Karpas-422 (cell line): ENCODE results near the gene SLC13A5. TPM values are rescaled to one million over a fixed set of nuclear protein-coding genes. Genes with fewer than 3 reads are reported as not detected.

Source experiments
- DNase-seq: peaks from one replicate; pipeline ENCODE4 v3.0.0-alpha.2; 2015
- H2AFZ ChIP-seq: fragments of 200-600 bp; sonication (generic); 2 replicates; pipeline ENCODE4 v1.6.1; 2014; ENCODE audit warnings: antibody characterized with exemption, low read length, mixed read lengths
- H3K27ac ChIP-seq: fragments of 200-600 bp; sonication (generic); 2 replicates; pipeline ENCODE4 v1.5.1; 2014; ENCODE audit warnings: mild to moderate bottlenecking, low read length, moderate library complexity
- H3K27me3 ChIP-seq: fragments of 200-600 bp; sonication (generic); 2 replicates; pipeline ENCODE4 v1.6.1; 2014; ENCODE audit warnings: low read length, mixed read lengths
- H3K36me3 ChIP-seq: fragments of 200-600 bp; sonication (generic); 2 replicates; pipeline ENCODE4 v1.6.1; 2014; ENCODE audit warnings: low read length, mixed read lengths; ENCODE audit not compliant: insufficient read depth
- H3K4me1 ChIP-seq: fragments of 200-600 bp; sonication (generic); 2 replicates; pipeline ENCODE4 v1.6.1; 2014; ENCODE audit warnings: mild to moderate bottlenecking, low read length, mixed read lengths
- H3K4me2 ChIP-seq: fragments of 200-600 bp; sonication (generic); 2 replicates; pipeline ENCODE4 v1.6.1; 2014; ENCODE audit warnings: low read length, low read depth, mild to moderate bottlenecking; ENCODE audit not compliant: poor library complexity, severe bottlenecking
- H3K4me3 ChIP-seq: fragments of 200-600 bp; sonication (generic); 2 replicates; pipeline ENCODE4 v1.5.1; 2014; ENCODE audit warnings: mild to moderate bottlenecking, antibody characterized with exemption, low read length, mixed read lengths
- H3K79me2 ChIP-seq: fragments of 200-600 bp; sonication (generic); 2 replicates; pipeline ENCODE4 v1.6.1; 2014; ENCODE audit warnings: mild to moderate bottlenecking, low read length, mixed read lengths
- H3K9ac ChIP-seq: fragments of 200-600 bp; sonication (generic); 2 replicates; pipeline ENCODE4 v1.6.0; 2014; ENCODE audit warnings: low read length
- H3K9me2 ChIP-seq: fragments of 200-600 bp; sonication (generic), shearing (Covaris generic); replicated peaks from 2 replicates; pipeline ENCODE4 v1.6.0; 2014; ENCODE audit warnings: mild to moderate bottlenecking, low read length, moderate library complexity; ENCODE audit not compliant: insufficient read depth
- H3K9me3 ChIP-seq: fragments of 300-700, 200-600 bp; sonication (generic); 2 replicates; pipeline ENCODE4 v1.6.1; 2014; ENCODE audit warnings: low read length, mixed read lengths
- H4K20me1 ChIP-seq: fragments of 200-600 bp; sonication (generic); 2 replicates; pipeline ENCODE4 v1.6.1; 2014; ENCODE audit warnings: mild to moderate bottlenecking, antibody characterized with exemption, low read length, low read depth; ENCODE audit not compliant: insufficient read depth
- total RNA-seq: library from RNA; depleted of rRNA; stranded (reverse); fragments of >200 nt; shearing (Covaris generic); gene quantifications from 2 replicates; pipeline ENCODE4 v1.2.3, GENCODE V29; 2014; ENCODE audit warnings: low replicate concordance

The SLC13A5 gene
- total RNA-seq, 1 experiment from 2014 or later: not detected

- Histone ChIP-seq H3K79me2 (no peaks in the 10 kb centered on the region), H3K27ac (no peak overlapping the region), H3K4me3 (no peak overlapping the region), H3K4me1 (no peaks in the 10 kb centered on the region), H4K20me1 (no peaks in the 10 kb centered on the region), H3K9ac (no peak overlapping the region), H3K9me2 (no peaks in the 10 kb centered on the region), H3K9me3 (no peaks in the 10 kb centered on the region), H3K36me3 (no peaks in the 10 kb centered on the region), H2AFZ (no peak overlapping the region), H3K27me3 (no peaks in the 10 kb centered on the region), H3K4me2 (no peak overlapping the region)
- no peak for DNase-seq
Measured at GRCh38 chr17:6714315-6714874, 1.2 kb upstream of the SLC13A5 start.

GRCh38 chr17:6713918-6714271, 726 bp upstream of the SLC13A5 start:
- no peaks in the 10 kb centered on the region for H3K9me3 ChIP-seq
- H3K9me2 ChIP-seq: no peaks in the 10 kb centered on the region
- no peak overlapping the region for H2AFZ ChIP-seq
- no peak overlapping the region for H3K4me2 ChIP-seq
- H3K79me2 ChIP-seq: no peaks in the 10 kb centered on the region
- H3K9ac ChIP-seq: no peak overlapping the region
- H3K27me3 ChIP-seq: no peaks in the 10 kb centered on the region
- H3K4me1 ChIP-seq: no peaks in the 10 kb centered on the region
- no peak overlapping the region for H3K27ac ChIP-seq
- H3K36me3 ChIP-seq: no peaks in the 10 kb centered on the region
- no peaks in the 10 kb centered on the region for H4K20me1 ChIP-seq
- H3K4me3 ChIP-seq: no peak overlapping the region
- no peak for DNase-seq

GRCh38 chr17:6712854-6713129, 377 bp downstream of the SLC13A5 start:
- H3K4me2 ChIP-seq: no peak overlapping the region
- H3K4me1 ChIP-seq: no peaks in the 10 kb centered on the region
- H2AFZ ChIP-seq: no peak overlapping the region
- H3K9me3 ChIP-seq: no peaks in the 10 kb centered on the region
- H3K4me3 ChIP-seq: no peak overlapping the region
- no peaks in the 10 kb centered on the region for H4K20me1 ChIP-seq
- no peaks in the 10 kb centered on the region for H3K36me3 ChIP-seq
- no peak overlapping the region for H3K27ac ChIP-seq
- H3K9me2 ChIP-seq: no peaks in the 10 kb centered on the region
- DNase-seq: no peak
- no peak overlapping the region for H3K9ac ChIP-seq
- no peaks in the 10 kb centered on the region for H3K27me3 ChIP-seq
- no peaks in the 10 kb centered on the region for H3K79me2 ChIP-seq

GRCh38 chr17:6712058-6712853, 913 bp downstream of the SLC13A5 start:
- Histone ChIP-seq H4K20me1 (no peaks in the 10 kb centered on the region), H3K4me2 (no peak overlapping the region), H3K27ac (no peak overlapping the region), H3K4me1 (no peaks in the 10 kb centered on the region), H2AFZ (no peak overlapping the region), H3K36me3 (no peaks in the 10 kb centered on the region), H3K9me3 (no peaks in the 10 kb centered on the region), H3K9me2 (no peaks in the 10 kb centered on the region), H3K79me2 (no peaks in the 10 kb centered on the region), H3K4me3 (no peak overlapping the region), H3K27me3 (no peaks in the 10 kb centered on the region), H3K9ac (no peak overlapping the region)
- DNase-seq: no peak

- H3K79me2 ChIP-seq: no peaks in the 10 kb centered on the region
- no peaks in the 10 kb centered on the region for H3K9me3 ChIP-seq
- no peak for DNase-seq
- H4K20me1 ChIP-seq: no peaks in the 10 kb centered on the region
- H3K9me2 ChIP-seq: no peaks in the 10 kb centered on the region
- no peak overlapping the region for H2AFZ ChIP-seq
- H3K4me1 ChIP-seq: no peaks in the 10 kb centered on the region
- H3K4me2 ChIP-seq: no peak overlapping the region
- no peak overlapping the region for H3K9ac ChIP-seq
- no peaks in the 10 kb centered on the region for H3K27me3 ChIP-seq
- no peak overlapping the region for H3K4me3 ChIP-seq
- H3K36me3 ChIP-seq: no peaks in the 10 kb centered on the region
- no peak overlapping the region for H3K27ac ChIP-seq
Measured at GRCh38 chr17:6711681-6712057, 1.5 kb downstream of the SLC13A5 start.

- Histone ChIP-seq H3K27ac (no peak overlapping the region), H3K9ac (no peak overlapping the region), H3K4me3 (no peak overlapping the region), H4K20me1 (no peaks in the 10 kb centered on the region), H2AFZ (no peak overlapping the region), H3K79me2 (no peaks in the 10 kb centered on the region), H3K4me2 (no peak overlapping the region), H3K27me3 (no peaks in the 10 kb centered on the region), H3K9me2 (no peaks in the 10 kb centered on the region), H3K9me3 (no peaks in the 10 kb centered on the region), H3K36me3 (no peaks in the 10 kb centered on the region), H3K4me1 (no peaks in the 10 kb centered on the region)
- no peak for DNase-seq
Measured at GRCh38 chr17:6711081-6711674, 2.0 kb downstream of the SLC13A5 start.

GRCh38 chr17:6710317-6710716, 2.9 kb downstream of the SLC13A5 start:
- Histone ChIP-seq H3K27ac (no peak overlapping the region), H3K36me3 (no peaks in the 10 kb centered on the region), H2AFZ (no peak overlapping the region), H3K4me3 (no peak overlapping the region), H3K4me2 (no peak overlapping the region), H3K9me2 (no peaks in the 10 kb centered on the region), H4K20me1 (no peaks in the 10 kb centered on the region), H3K9me3 (no peaks in the 10 kb centered on the region), H3K27me3 (no peaks in the 10 kb centered on the region), H3K79me2 (no peaks in the 10 kb centered on the region), H3K9ac (no peak overlapping the region), H3K4me1 (no peaks in the 10 kb centered on the region)
- DNase-seq: no peak

- DNase-seq: no peak
- Histone ChIP-seq H3K79me2 (no peaks in the 10 kb centered on the region), H3K9me3 (no peaks in the 10 kb centered on the region), H3K36me3 (no peaks in the 10 kb centered on the region), H3K27ac (no peak overlapping the region), H2AFZ (no peak overlapping the region), H3K4me3 (no peak overlapping the region), H3K9me2 (no peaks in the 10 kb centered on the region), H3K4me1 (no peaks in the 10 kb centered on the region), H3K4me2 (no peak overlapping the region), H3K9ac (no peak overlapping the region), H3K27me3 (no peaks in the 10 kb centered on the region), H4K20me1 (no peaks in the 10 kb centered on the region)
Measured at GRCh38 chr17:6708357-6708961, 4.7 kb downstream of the SLC13A5 start.
